ENCODE data around the gene TECPR1. TPM values are rescaled to one million over a fixed set of nuclear protein-coding genes. Genes with fewer than 3 reads are reported as not detected.

TECPR1 gene
- total RNA-seq, 1 experiment from 2014 or later, result 26.4 TPM

- CTCF ChIA-PET, result interaction anchor here (0.7 kb wide), 1 partner anchor 105 kb away, joined by 3 read pairs; no protein-coding TSS in a partner anchor
- Histone ChIP-seq H3K4me3 (ENCODE audit: low read depth, low read length) (peak within 1 kb of the TSS; percentile 49), H3K27me3 (replicated peaks; ENCODE audit: control insufficient read depth, insufficient read depth, low read length) (no peaks in the 10 kb centered on the region), H3K4me1 (peaks cover 6% of the 10 kb centered on the region), H3K9me3 (no peaks in the 10 kb centered on the region), H3K36me3 (ENCODE audit: control insufficient read depth, insufficient read depth, low read length) (no peaks in the 10 kb centered on the region)
- no peak for TF ChIP-seq CTCF (IDR thresholded peaks at IDR 0.05; ENCODE audit: insufficient read depth in 1 of 2, low read depth in 1 of 2, low read length in 1 of 2, severe bottlenecking in 1 of 2, unreplicated experiment in 1 of 2)
- Mint-ChIP-seq H3K27me3 (ENCODE audit: insufficient read depth, unreplicated experiment) (no peaks in the 10 kb centered on the region), H3K9me3 (ENCODE audit: unreplicated experiment) (no peaks in the 10 kb centered on the region), H3K4me1 (ENCODE audit: low read depth, unreplicated experiment) (no peaks in the 10 kb centered on the region), H3K27ac (ENCODE audit: unreplicated experiment) (no peak within 1 kb of the TSS), H3K36me3 (ENCODE audit: insufficient read depth, unreplicated experiment) (peaks cover 28% of the 10 kb centered on the region), H3K4me3 (ENCODE audit: unreplicated experiment) (peak within 1 kb of the TSS; percentile 69)
- intact Hi-C loops (cut with micrococcal nuclease; ENCODE audit: unreplicated experiment), result no loop called here
- no TSS peak for BruUV-seq (replicated peaks)
- POLR2A ChIA-PET, result interaction anchor here (0.6 kb wide), 1 partner anchor 1161 kb away, joined by 4 read pairs; no protein-coding TSS in a partner anchor
- DNase-seq, result peak; percentile 75
Observed at GRCh38 chr7:98211221-98211675, 40.8 kb downstream of the TECPR1 start, which contains the start of gene BHLHA15. Gene BHLHA15 (plus strand): TSS chr7:98211439. CDS start chr7:98212310, 871 bp downstream.

DNA sequence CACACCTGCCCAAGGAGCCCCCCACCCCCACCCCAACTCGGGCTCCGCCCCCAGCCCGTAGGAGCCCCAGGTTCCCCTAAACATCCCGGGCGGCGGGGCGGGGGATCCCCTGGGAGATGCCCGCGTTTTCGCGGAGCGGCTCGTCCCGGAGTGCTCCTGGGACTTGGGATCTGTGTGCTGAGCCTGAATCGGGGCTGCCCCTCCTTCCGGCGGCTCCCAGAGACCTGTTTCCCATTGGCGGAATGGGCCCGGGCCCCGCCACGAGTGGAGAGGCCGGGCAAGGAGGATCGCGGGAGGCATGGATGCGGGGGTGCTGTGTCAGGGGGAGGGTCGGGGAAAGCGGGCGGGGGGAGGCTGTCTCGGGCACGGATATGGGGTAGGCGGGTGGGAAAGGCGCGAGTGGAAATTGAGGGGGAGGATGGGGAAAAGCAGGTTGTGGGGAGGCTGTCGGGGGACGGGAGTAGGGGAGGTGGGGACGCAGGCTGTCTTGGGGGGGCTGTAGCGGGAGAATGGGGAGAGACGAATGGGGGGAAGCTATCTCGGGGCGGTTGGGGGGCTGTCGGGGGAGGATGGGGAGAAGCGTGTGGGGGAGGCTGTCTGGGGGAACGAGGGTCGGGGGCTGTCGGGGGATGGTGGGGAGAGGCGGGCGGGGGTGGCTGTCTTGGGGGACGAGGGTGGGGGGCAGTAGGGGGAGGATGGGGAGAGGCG lies 41.4 kb downstream of the TECPR1 start:
- no peaks in the 10 kb centered on the region for H3K4me1 Mint-ChIP-seq (ENCODE audit: low read depth, unreplicated experiment)
- POLR2A ChIA-PET, result interaction anchor here (0.6 kb wide), 1 partner anchor 1161 kb away, joined by 4 read pairs; no protein-coding TSS in a partner anchor
- no peaks in the 10 kb centered on the region for H3K27me3 Mint-ChIP-seq (ENCODE audit: insufficient read depth, unreplicated experiment)
- H3K27me3 ChIP-seq (replicated peaks; ENCODE audit: control insufficient read depth, insufficient read depth, low read length), result no peaks in the 10 kb centered on the region
- H3K36me3 ChIP-seq (ENCODE audit: control insufficient read depth, insufficient read depth, low read length), result no peaks in the 10 kb centered on the region
- TF ChIP-seq CTCF (IDR thresholded peaks at IDR 0.05; ENCODE audit: insufficient read depth in 1 of 2, low read depth in 1 of 2, low read length in 1 of 2, severe bottlenecking in 1 of 2, unreplicated experiment in 1 of 2), result no peak
- no peak overlapping the region for H3K27ac Mint-ChIP-seq (ENCODE audit: unreplicated experiment)
- BruUV-seq (replicated peaks), result no TSS peak
- intact Hi-C loops (cut with micrococcal nuclease; ENCODE audit: unreplicated experiment), result no loop called here
- H3K36me3 Mint-ChIP-seq (ENCODE audit: insufficient read depth, unreplicated experiment), result peaks cover 34% of the 10 kb centered on the region
- H3K4me1 ChIP-seq, result peaks cover 6% of the 10 kb centered on the region
- peak in 1 of 2 experiments; percentile 31 for DNase-seq
- H3K4me3 Mint-ChIP-seq (ENCODE audit: unreplicated experiment), result peak overlapping the region; percentile 58
- no peaks in the 10 kb centered on the region for H3K9me3 Mint-ChIP-seq (ENCODE audit: unreplicated experiment)
- no peaks in the 10 kb centered on the region for H3K9me3 ChIP-seq
- no peak overlapping the region for H3K4me3 ChIP-seq (ENCODE audit: low read depth, low read length)
- CTCF ChIA-PET, result interaction anchor here (0.7 kb wide), 1 partner anchor 105 kb away, joined by 3 read pairs; no protein-coding TSS in a partner anchor

- ChIA-PET CTCF (no interaction called here), POLR2A (no interaction called here)
- H3K4me1 ChIP-seq, result peaks cover 12% of the 10 kb centered on the region
- Mint-ChIP-seq H3K4me1 (ENCODE audit: low read depth, unreplicated experiment) (peaks cover 6% of the 10 kb centered on the region), H3K27ac (ENCODE audit: unreplicated experiment) (no peak overlapping the region), H3K36me3 (ENCODE audit: insufficient read depth, unreplicated experiment) (peaks cover 45% of the 10 kb centered on the region), H3K4me3 (ENCODE audit: unreplicated experiment) (peak overlapping the region; percentile 58), H3K9me3 (ENCODE audit: unreplicated experiment) (no peaks in the 10 kb centered on the region), H3K27me3 (ENCODE audit: insufficient read depth, unreplicated experiment) (no peaks in the 10 kb centered on the region)
- no peak for TF ChIP-seq CTCF (IDR thresholded peaks at IDR 0.05; ENCODE audit: insufficient read depth in 1 of 2, low read depth in 1 of 2, low read length in 1 of 2, severe bottlenecking in 1 of 2, unreplicated experiment in 1 of 2)
- no peaks in the 10 kb centered on the region for H3K9me3 ChIP-seq
- DNase-seq, result peak in 1 of 2 experiments; percentile 27
- no peaks in the 10 kb centered on the region for H3K27me3 ChIP-seq (replicated peaks; ENCODE audit: control insufficient read depth, insufficient read depth, low read length)
- no peak overlapping the region for H3K4me3 ChIP-seq (ENCODE audit: low read depth, low read length)
- intact Hi-C loops (cut with micrococcal nuclease; ENCODE audit: unreplicated experiment), result no loop called here
- peaks cover 2% of the 10 kb centered on the region for H3K36me3 ChIP-seq (ENCODE audit: control insufficient read depth, insufficient read depth, low read length)
- BruUV-seq (replicated peaks), result no TSS peak
Observed at GRCh38 chr7:98209166-98209920, 42.7 kb downstream of the TECPR1 start.
